IMR-90 (cell line): ENCODE data around the gene ADGRG2. TPM values are rescaled to one million over a fixed set of nuclear protein-coding genes. Genes with fewer than 3 reads are reported as not detected.

Source experiments
- ATAC-seq: fragments of 200-7000 bp; cut with Tn5 transposase; 2 replicates; pipeline ENCODE4 v1.9.1; 2020; ENCODE audit warnings: low read depth, mild to moderate bottlenecking, moderate library complexity
- BruUV-seq: library from RNA; stranded (reverse); fragments of 400-500 nt; replicated peaks from 2 replicates; lab custom pipeline; 2021; lab: Mats Ljungman, UMichigan
- CTCF ChIA-PET: fragments of 300-600 bp; formaldehyde crosslinking; extraction: SDS; loops from one replicate; lab custom pipeline; 2021; ENCODE audit warnings: antibody characterized with exemption; lab: Yijun Ruan, JAX
- POLR2A ChIA-PET: fragments of 300-600 bp; sonication (Branson Sonifier 250); formaldehyde crosslinking; loops from one replicate; lab custom pipeline; 2022; ENCODE audit warnings: antibody characterized with exemption; ENCODE audit not compliant: unreplicated experiment; lab: Charles Lee
- DNase-seq: peaks from one replicate; pipeline ENCODE4 v3.0.0; 2013
- H2AFZ ChIP-seq: replicated peaks from 2 replicates; pipeline ENCODE3; 2013; ENCODE audit warnings: low read length, mild to moderate bottlenecking; ENCODE audit not compliant: poor library complexity
- H2AK5ac ChIP-seq: 2 replicates; pipeline ENCODE4 v1.6.1; 2013; ENCODE audit warnings: low read depth, low read length, inconsistent platforms
- H2AK9ac ChIP-seq: replicated peaks from 2 replicates; pipeline ENCODE3; 2013; ENCODE audit warnings: mild to moderate bottlenecking, low read depth, low read length, moderate library complexity; ENCODE audit not compliant: poor library complexity
- H2BK120ac ChIP-seq: 2 replicates; pipeline ENCODE4 v1.6.1; 2013; ENCODE audit warnings: low read depth, low read length, inconsistent platforms
- H2BK15ac ChIP-seq: 3 replicates; pipeline ENCODE4 v1.6.1; 2013; ENCODE audit warnings: low read depth, low read length, inconsistent platforms
- H2BK20ac ChIP-seq: 2 replicates; pipeline ENCODE4 v1.6.1; 2013; ENCODE audit warnings: low read depth, mild to moderate bottlenecking, inconsistent platforms, low read length, moderate library complexity
- H2BK5ac ChIP-seq: 2 replicates; pipeline ENCODE4 v1.6.1; 2013; ENCODE audit warnings: mild to moderate bottlenecking, low read depth, low read length, inconsistent platforms; ENCODE audit not compliant: poor library complexity, severe bottlenecking
- H3K14ac ChIP-seq: replicated peaks from 2 replicates; pipeline ENCODE4 v1.6.1; 2013; ENCODE audit warnings: low read depth, low read length, inconsistent platforms
- H3K18ac ChIP-seq: 2 replicates; pipeline ENCODE4 v1.6.1; 2013; ENCODE audit warnings: low read depth, low read length, control low read depth
- H3K23ac ChIP-seq: 2 replicates; pipeline ENCODE4 v1.6.1; 2013; ENCODE audit warnings: low read depth, low read length, inconsistent platforms
- H3K27ac ChIP-seq: 2 replicates; pipeline ENCODE4 v1.5.1; 2013; ENCODE audit warnings: mild to moderate bottlenecking, control low read depth, low read length; ENCODE audit not compliant: insufficient read depth
- H3K27me3 ChIP-seq: 2 replicates; pipeline ENCODE4 v1.6.1; 2013; ENCODE audit warnings: low read length; ENCODE audit not compliant: control insufficient read depth, insufficient read depth
- H3K36me3 ChIP-seq: 2 replicates; pipeline ENCODE4 v1.6.1; 2013; ENCODE audit warnings: low read length, mixed read lengths; ENCODE audit not compliant: control insufficient read depth, insufficient read depth
- H3K4ac ChIP-seq: 2 replicates; pipeline ENCODE4 v1.6.1; 2013; ENCODE audit warnings: low read depth, low read length, inconsistent platforms
- H3K4me1 ChIP-seq: 2 replicates; pipeline ENCODE4 v1.6.1; 2013; ENCODE audit warnings: low read length, mixed read lengths; ENCODE audit not compliant: control insufficient read depth, insufficient read depth
- H3K4me2 ChIP-seq: 2 replicates; pipeline ENCODE4 v1.6.1; 2013; ENCODE audit warnings: low read depth, mild to moderate bottlenecking, control low read depth, low read length, moderate library complexity
- H3K4me3 ChIP-seq: 2 replicates; pipeline ENCODE4 v1.5.1; 2013; ENCODE audit warnings: low read depth, mild to moderate bottlenecking, control low read depth, low read length, moderate library complexity; ENCODE audit not compliant: insufficient read depth
- H3K56ac ChIP-seq: 2 replicates; pipeline ENCODE4 v1.6.1; 2013; ENCODE audit warnings: low read length, inconsistent platforms; ENCODE audit not compliant: insufficient read depth; ENCODE audit errors: extremely low read depth
- H3K79me1 ChIP-seq, 2 experiments: 2 replicates each; pipeline ENCODE4 v1.6.1; 2013; ENCODE audit warnings: low read length in 2 of 2, inconsistent platforms in 1 of 2, low read depth in 1 of 2
- H3K9ac ChIP-seq: 2 replicates; pipeline ENCODE4 v1.6.1; 2013; ENCODE audit warnings: low read depth, low read length, control low read depth
- H3K9me1 ChIP-seq: 2 replicates; pipeline ENCODE4 v1.6.1; 2013; ENCODE audit warnings: low read length, inconsistent platforms; ENCODE audit not compliant: insufficient read depth
- H3K9me3 ChIP-seq: 2 replicates; pipeline ENCODE4 v1.6.1; 2013; ENCODE audit warnings: low read length; ENCODE audit not compliant: control insufficient read depth, insufficient read depth
- H4K20me1 ChIP-seq: 2 replicates; pipeline ENCODE4 v1.6.1; 2013; ENCODE audit warnings: low read length, inconsistent platforms; ENCODE audit not compliant: insufficient read depth
- H4K5ac ChIP-seq: 2 replicates; pipeline ENCODE4 v1.6.1; 2013; ENCODE audit warnings: mild to moderate bottlenecking, low read depth, low read length, control low read depth
- H4K8ac ChIP-seq, 2 experiments: 2 replicates each; pipeline ENCODE4 v1.6.1; 2013; ENCODE audit warnings: low read depth in 2 of 2, low read length in 2 of 2, control low read depth in 1 of 2, inconsistent platforms in 1 of 2
- H4K91ac ChIP-seq: 2 replicates; pipeline ENCODE4 v1.6.1; 2013; ENCODE audit warnings: low read depth, low read length, inconsistent platforms; ENCODE audit not compliant: insufficient read depth
- MXI1 ChIP-seq: IDR thresholded peaks from 2 replicates; pipeline ENCODE4 v1.6.1; 2012; ENCODE audit warnings: low read depth, mild to moderate bottlenecking, low read length, moderate library complexity, borderline replicate concordance
- WGBS, 2 experiments: methylation state at CpG; one replicate each; pipeline versions ENCODE4 v1.1.5 to v1.1.7; 2013; ENCODE audit warnings: missing lambda C conversion rate in 2 of 2; ENCODE audit not compliant: insufficient read length in 1 of 2; ENCODE audit errors: extremely low coverage in 2 of 2; 5-methylcytosine and 5-hydroxymethylcytosine counted together
- dilution Hi-C: fragments of 300-500 bp; cut with HindIII; formaldehyde crosslinking; loops from one replicate; pipeline ENCODE4 v1.14.3; 2018; ENCODE audit warnings: low sequenced_read_pairs; ENCODE audit not compliant: unreplicated experiment
- in situ Hi-C: fragments of 300-500 bp; cut with MboI; formaldehyde crosslinking; loops from 3 replicates; pipeline ENCODE4 v1.14.3; 2019; ENCODE audit warnings: low sequenced_read_pairs, inconsistent platforms, mixed read lengths
- intact Hi-C: fragments of 100-400 bp; cut with micrococcal nuclease; formaldehyde crosslinking; loops from 2 replicates; pipeline ENCODE4 v1.10.0; 2022
- polyA plus RNA-seq, 3 experiments: library from polyadenylated mRNA; depleted of rRNA; stranded (reverse); fragments of >200 nt; gene quantifications; 2 replicates each; pipeline ENCODE4 v1.2.3, GENCODE V29; 2012; ENCODE audit warnings: low replicate concordance in 1 of 3
- total RNA-seq: library from RNA; depleted of rRNA; stranded (reverse); fragments of >200 nt; gene quantifications from 2 replicates; pipeline ENCODE4 v1.2.3, GENCODE V29; 2012

ADGRG2 gene
- total and polyA plus RNA-seq, 2 of the 4 experiments (the other 2 are of a cell fraction) = under 0.01 to 0.07 TPM

DNA sequence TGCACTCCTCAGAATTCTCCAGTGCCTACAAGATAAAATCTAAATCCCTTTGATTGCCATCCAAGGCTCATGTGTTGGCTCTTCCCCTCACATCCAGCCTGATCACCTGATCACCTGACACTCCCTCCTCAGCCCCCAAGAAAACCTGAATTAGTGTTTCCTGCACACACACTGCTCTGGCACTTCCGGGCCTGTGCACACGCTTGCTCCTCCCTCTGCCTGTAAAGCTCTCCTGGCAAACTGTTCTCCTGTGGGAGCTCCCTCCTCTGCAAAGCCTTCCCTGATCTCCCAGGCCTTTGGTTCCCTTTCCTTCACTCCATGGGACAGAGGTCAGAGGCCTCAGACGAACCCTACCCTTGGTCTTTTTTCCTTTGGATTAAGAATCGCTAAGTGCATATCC is 158.2 kb downstream of the ADGRG2 start:
- Histone ChIP-seq H3K9me1 (no peaks in the 10 kb centered on the region), H2BK120ac (no peak overlapping the region), H4K8ac (no peak overlapping the region), H4K20me1 (no peaks in the 10 kb centered on the region), H3K27ac (no peak overlapping the region), H3K79me1 (no peaks in the 10 kb centered on the region; a peak in 1 of 4 replicates), H3K18ac (no peak overlapping the region), H3K27me3 (no peaks in the 10 kb centered on the region), H3K4me3 (no peak overlapping the region), H2BK5ac (no peak overlapping the region), H3K9ac (no peak overlapping the region), H2AK5ac (no peak overlapping the region), H2AFZ (no peak overlapping the region), H3K23ac (no peak overlapping the region), H3K4me2 (no peak overlapping the region), H3K4me1 (no peaks in the 10 kb centered on the region), H3K9me3 (no peaks in the 10 kb centered on the region), H2AK9ac (no peak overlapping the region), H3K14ac (no peak overlapping the region), H3K4ac (no peak overlapping the region), H4K5ac (no peak overlapping the region), H4K91ac (no peak overlapping the region), H3K56ac (no peak overlapping the region), H3K36me3 (no peaks in the 10 kb centered on the region), H2BK15ac (no peak overlapping the region), H2BK20ac (no peak overlapping the region)
- dilution Hi-C loops (no loop called here), intact Hi-C loops (no loop called here), in situ Hi-C loops (no loop called here)
- ATAC-seq = no peak
- TF ChIP-seq MXI1 = no peak
- no peak for DNase-seq
- ChIA-PET CTCF (no interaction called here), POLR2A (no interaction called here)
- no TSS peak for BruUV-seq
- no CpG with 5 or more reads among the region's 4 CpGs for WGBS, 2 experiments
